Stimulated activated CD8-positive, alpha-beta memory T cell treated with anti-CD3 and anti-CD28 coated beads, Interleukin-7, amount 100 ng/mL, for 24 hours (primary cell): ENCODE data around the gene CIB4.
A peak's percentile ranks its signal among the peaks of the same experiment; 100 is the strongest.
"Not testable (repeated sequence)": the region's sequence is repeated elsewhere in the genome, so short reads cannot be mapped to it uniquely, and the experiment has no call there.

Experiments used
- DNase-seq: peaks from one replicate; pipeline ENCODE4 v3.0.0-alpha.2; 2020; ENCODE audit warnings: low read depth

Gene CIB4

DNA sequence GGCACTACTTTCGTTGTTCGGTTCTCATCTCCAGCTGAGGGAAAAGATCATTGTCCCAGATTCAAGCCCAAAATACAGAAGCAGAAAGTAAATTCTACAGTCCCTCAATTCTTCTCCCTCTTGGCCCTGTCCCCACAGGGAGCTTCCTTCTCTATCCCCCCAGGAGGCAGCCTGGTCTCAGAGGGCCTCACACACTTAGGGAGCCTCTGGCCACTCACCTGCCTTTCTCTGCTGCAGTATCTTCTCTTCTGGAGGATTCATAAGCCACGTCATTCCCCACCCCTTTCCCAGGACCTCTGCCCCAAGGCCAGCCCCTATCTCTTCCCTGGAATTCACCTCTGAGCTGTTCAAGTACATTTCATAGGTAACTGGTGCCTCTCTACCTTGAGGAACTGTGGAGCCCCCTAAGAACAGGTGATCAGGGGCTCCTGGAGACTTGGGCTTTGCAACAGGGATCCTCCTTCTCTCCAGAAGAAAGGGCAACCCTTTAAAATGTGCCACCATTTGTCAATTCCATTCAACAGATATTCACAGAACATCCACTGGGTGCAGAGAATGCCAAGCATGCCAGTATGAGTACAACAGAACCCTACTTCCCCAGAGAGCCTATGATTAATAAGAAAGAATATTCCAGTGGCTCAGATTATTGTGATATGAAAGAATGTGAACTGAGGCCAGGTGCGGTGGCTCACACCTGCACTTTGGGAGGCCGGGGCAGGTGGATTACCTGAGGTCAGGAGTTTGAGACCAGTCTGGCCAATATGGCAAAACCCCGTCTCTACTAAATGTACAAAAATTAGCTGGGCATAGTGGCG is 72.9 kb downstream of the CIB4 start:
- DNase-seq = no peak

DNA sequence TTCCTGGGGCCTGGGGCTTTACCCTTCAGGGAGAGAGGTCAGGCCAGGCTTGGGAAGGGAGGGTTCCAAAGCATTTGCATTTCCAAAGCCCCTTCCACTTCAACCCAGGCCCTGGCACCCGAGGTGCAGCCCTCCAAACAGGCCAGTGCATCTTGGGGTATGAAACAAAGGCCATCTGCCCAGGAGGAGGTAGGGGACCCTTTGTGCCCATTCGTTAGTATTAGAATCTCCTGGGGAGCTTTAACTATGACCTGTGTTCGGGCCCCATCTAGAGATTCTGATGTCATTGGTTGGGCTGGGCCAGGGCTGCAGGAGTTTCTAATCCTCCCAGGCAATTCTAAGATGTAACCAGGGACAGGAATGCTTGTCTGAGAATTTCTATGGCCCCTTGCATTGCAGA is 73.6 kb downstream of the CIB4 start:
- DNase-seq = no peak

DNA sequence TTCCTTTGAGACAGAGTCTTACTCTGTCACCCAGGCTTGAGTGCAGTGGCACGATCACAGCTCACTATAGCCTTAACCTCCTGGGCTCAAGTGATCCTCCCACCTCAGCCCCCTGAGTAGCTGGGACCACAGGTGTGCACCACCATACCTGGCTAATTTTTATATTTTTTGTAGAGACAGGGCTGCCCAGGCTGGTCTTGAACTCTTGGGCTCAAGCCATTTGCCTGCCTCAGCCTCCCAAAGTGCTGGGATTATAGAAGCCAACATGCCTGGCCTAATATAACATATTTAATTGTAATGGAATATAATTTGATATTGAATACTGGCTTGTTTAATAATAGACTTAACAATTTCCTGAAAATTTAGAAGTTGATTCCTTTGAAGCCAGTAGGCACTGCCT is 74.4 kb downstream of the CIB4 start:
- not testable (repeated sequence) for DNase-seq

DNA sequence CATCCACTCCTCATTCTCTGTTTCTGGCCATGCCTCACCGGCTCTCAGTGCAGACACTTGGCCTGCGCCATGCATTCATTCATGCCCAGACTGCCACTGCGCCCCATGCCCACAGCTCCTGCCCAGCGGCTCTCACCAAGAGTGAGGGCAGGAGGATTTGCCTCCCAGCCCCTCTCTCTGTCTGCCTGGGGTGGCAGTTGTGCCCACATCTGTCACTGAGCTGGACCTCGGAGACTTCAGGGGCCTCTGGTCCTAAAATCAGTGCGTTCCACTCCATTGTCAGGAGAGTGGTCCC is 75.1 kb downstream of the CIB4 start:
- no peak for DNase-seq

DNA sequence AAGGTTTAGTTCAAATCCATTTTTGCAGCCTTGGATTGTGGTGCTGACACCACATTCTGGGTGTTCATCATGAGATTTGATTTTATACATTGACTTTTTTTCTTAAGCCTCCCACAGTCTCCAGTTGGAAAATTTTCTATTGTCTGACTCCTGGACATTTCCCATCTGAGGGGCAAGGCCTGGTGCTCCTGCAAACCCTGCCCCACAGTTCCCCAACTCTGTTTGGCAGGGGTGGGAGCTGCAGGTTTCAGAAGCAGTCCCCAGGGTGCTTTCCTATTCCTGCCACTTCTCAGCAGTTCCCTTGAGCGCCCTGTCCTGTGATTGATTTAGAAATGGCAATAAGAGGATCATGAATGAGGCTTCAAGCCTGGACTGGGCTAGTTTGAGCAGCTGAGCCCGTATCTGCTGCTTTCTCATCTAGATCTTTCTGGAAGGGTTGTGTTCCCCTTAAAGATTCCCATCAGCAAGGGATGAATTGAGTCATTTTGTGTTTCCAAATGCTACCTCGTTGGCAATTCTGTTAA is 77.0 kb downstream of the CIB4 start:
- no peak for DNase-seq

DNA sequence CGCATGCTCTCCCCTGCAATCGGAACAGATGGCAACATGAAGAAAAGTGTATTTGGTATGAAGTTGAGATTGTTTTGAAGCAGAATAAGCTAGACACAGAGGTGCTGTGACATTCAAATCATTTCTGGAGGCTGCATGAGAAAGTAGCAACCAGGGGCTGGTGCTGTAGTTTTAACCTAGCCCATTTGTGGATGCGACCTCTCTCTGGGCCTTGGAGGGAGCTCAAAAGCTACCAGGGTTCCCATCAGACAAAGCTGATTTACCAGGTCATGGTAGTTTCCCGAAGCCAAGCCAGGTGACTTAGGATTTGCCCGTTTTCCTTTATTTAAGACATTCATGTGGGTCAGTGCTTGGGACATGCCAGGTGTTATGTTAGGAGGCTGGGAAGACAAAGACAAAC is 77.5 kb downstream of the CIB4 start:
- DNase-seq = no peak

DNA sequence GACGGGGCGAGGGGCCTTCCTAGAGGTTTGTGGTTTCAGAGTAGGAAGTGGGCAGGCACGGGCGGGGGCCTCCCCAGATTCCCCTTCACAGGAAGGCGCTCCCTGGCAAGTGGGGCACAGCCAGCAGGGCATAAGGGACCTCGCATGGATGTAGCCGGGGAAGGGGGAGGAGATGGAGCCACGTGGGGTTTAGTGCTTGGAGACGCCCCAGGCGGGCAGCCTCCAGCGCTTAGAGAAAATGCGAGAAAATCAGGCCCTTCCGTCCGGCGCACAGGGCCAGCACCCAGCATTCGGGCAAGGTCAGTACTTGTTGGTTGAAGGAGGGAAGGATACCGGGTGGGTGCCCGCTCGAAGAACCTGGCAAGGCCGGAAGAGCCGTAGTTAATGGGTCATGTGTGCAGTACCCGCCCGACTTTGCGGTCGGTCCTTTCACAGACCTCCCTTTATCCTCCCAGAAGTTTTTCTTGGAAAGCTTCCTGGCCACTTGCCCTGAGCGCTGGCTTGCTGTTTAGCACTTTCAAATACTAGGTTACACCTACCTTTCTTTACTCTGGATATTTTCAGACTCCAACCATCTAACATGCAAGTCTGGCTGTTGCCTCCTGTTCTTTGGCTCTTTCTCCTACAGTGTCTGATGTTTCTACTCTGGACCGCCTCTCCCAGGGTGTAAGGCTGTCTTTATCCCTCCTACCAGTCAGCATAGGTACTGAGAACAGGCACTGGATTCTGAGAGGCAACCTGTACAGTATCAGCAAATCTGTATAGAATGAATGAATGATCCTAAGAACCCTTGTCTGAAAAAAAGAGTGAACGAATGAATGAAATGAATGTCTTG is 78.1 kb downstream of the CIB4 start:
- DNase-seq = no peak

DNA sequence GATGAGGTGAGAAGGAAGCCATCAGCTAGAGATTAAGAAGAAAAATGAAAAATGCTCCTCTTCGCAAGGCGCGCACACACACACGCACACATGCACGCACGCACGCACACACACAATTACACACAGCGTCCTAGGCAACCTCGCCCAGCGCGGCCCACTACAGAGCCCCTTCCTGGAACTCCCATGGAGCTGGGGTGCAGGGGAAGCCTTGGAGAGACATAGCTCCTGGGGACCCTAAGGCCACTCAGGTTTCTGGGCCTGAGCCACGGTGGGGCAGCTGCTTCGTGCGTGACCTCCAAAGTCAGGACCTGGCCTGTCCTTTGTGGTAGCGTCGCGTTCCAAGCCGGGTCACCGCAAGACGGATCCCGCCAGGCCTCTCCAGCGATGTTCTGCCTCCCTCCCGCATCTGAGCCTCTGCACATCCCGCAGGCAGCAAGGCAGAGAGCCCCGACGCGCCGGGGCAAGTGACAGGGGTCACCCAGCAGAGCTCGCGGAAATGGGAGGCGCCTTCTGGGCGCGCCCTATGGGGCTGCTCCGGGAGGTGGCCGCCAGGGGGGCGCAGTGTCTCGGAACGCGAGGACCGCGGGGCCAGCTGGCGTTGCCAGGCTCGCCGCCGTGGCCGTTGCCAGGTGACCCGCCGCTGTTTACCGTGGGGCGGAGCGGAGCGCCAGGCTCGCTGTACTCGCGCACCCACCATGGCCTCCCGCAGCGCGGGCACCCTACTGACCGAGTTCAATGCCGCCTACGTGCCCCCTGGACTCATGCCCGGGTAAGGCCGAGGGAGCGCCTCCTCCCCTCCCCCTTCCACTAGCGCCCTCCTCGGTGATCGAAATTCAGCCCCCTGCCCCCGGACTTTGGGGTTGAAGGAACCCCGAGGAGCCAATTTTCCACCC is 79.0 kb downstream of the CIB4 start:
- peak; percentile 3 for DNase-seq

DNA sequence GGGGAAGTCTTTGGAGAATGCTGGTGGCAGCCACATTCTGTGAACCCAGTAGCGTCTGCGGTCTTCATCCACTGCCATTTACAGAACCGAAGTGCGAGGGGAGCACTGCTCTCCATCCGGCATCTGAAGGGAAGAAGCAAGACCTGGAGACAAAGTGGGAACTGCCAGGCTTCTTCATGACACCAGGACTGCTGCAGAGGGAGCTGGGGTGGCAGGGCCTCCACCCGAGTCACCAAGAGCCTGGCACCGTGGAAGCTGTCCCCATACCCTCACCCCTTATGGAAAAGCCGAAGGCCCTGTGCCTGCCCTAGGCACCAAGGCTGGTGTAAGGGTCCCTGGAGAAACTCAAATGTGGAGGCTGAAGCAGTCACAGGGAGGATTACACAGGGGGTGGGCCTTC is 79.8 kb downstream of the CIB4 start:
- no peak for DNase-seq

DNA sequence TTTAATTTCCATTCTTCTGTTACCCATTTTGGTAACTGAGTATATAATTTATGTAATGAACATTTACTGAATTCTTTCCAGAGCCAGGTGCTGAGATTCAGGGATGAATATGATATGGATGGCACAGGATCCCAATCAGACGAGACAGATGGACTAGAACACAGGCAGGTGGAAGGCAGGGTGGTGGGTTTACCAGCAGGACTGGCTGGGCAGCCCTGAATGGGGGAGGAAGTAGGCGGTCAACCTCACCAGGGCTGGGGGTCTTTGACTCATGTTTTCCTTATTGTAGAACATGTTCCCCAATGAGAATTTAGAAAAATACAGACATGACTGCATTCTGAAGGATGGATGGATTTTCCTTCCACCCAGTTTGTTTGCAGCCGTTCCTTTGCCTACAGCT is 80.3 kb downstream of the CIB4 start:
- DNase-seq = no peak

DNA sequence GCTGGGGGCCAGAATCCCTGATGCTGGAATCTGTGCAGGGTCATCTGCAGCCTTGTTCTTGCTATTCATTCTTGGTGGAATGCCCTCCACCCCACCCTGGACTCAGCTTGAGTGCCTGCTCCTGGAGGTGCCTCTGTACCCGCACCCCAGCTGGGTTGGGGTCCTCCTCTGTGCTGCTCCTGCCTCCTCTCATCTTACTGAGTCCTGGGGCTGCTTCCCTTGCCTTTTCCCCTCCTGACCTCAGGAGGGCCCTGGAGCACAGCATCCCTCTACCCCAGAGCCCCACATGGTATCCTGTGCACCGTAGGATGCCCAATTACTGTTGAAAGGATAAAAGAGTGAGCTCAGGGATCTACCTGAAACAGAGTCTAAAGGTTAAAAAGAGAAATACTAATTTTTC is 81.6 kb downstream of the CIB4 start:
- no peak for DNase-seq

DNA sequence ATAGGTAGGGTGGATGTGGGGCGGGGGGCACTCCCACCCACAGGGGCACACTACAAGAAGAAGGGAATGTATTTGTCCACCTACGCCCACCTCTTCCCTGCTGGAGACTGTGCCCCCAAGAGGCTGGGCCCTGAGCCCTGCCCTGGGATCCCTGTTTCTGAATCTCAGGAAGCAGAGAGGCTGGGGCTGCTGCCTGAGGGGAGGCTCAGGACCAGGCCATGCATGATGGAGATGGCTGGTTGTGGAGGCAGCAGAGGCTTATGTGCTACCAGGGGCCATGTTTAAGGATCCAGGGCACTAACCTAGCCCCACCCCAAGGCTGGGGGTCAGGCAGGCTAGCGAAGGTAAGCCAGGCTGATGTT is 82.1 kb downstream of the CIB4 start:
- DNase-seq = no peak

DNA sequence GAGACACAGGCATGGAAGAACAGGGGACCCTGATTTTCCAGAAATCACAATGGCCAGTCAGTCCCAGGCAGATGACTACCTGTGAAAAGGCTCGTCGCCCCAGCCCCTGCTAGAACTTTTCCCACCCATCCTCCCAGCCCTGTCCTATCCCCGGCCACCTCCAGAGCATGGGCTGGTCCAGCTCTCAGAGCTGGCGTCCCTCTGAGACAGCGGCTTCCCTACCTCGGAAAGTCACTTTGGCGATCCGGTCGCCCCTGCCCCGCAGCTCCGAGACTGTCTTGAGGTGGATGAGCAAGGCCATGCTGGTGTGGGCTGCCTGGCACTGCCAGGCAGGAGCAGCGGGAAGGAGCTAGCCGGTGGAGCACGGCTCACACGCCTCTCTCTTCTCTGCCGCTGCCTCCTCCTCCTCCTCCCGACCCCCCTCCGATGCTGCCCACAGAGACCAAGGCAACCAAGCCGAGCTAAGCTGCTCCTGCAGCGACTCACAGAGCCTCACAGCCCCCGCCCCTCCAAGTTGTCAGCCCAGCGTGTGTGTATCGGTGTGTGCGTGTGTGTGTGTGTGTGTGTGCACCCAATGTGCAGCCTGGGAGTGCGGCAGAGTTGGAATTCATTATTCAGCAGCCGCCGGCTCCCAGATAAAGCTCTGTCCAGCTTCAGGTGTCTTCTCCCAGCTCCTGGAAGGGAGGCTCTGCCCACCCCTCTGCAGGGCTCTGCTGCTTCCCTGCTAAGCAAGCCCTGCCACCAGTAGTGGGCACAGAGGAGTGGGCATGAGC is 82.7 kb downstream of the CIB4 start:
- no peak for DNase-seq

DNA sequence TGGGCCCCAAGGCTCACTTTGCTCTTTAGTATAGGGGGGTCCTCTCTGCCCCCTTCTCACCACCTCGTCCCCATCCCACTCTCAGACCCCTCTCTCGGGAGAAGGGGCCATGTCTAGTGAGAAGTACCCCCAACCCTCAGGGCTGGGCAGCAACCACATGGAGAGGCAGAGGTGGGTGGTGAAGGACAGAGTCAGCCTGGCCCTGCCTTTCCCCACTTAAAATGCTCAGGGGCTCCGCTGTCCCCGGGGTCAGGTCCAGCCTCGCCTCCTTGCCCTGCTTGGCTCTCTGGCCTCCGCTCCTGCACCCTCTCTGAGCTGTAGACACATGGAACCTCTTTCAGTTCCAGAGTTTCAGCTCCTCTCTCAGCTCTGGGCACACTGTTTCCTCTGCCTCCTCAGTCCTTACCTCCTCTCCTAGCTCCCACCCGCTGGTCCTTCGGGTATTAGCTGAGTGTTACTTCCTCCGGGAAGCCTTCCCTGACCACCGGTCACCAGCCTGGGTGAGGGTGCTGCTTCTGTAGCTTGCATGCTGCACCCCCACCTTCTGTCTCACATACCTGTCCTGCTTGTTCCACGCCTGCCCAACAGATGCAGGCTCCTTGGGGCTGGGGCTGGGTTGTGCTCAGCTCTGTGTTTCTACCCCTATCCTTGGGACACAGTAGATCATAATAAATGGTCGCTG is 83.8 kb downstream of the CIB4 start:
- no peak for DNase-seq

DNA sequence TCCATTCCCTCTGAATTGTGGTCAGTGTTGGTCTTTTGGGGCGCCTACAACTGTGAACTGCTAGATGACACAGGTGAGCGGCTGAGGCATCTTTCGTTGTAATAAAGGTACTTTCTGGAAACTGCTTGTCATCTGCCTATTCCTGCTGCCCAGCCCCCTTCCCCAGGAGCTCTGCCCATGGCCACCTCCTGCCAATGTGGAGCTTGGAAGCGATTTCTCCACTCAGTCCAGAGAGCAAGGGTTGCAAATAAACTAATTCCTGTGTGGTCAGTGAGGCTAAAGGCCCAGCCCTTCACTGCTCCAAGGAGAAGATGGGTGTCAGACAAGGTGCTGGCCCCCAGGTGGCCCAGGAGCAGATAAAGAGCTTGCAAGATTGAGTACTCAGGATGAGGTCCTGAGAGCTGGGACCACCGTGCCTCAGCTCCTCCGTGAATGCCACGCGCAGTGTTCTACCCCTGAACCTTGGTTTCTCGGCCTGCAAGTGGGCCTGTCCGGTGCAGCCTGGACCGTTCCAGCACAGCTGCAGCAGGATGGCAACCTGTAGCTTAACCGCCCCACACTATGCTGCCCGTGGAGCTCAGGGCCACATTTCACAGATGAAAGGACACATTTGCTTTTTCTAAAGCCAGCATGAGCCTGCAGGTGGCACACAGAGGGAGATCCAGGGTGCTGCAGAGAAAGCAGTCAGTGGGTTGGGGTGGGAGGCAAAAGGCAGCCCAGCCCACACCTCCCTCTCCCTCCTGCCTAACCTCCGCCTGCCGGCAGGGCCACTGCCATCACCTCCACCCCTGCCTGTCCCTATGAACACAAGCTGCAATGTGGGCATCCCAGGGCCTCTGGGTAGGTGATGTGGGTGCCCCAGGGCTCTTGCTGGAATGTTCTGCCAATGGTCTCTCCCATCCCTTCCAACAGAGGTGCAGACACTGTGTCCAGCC is 84.6 kb downstream of the CIB4 start:
- DNase-seq = no peak

DNA sequence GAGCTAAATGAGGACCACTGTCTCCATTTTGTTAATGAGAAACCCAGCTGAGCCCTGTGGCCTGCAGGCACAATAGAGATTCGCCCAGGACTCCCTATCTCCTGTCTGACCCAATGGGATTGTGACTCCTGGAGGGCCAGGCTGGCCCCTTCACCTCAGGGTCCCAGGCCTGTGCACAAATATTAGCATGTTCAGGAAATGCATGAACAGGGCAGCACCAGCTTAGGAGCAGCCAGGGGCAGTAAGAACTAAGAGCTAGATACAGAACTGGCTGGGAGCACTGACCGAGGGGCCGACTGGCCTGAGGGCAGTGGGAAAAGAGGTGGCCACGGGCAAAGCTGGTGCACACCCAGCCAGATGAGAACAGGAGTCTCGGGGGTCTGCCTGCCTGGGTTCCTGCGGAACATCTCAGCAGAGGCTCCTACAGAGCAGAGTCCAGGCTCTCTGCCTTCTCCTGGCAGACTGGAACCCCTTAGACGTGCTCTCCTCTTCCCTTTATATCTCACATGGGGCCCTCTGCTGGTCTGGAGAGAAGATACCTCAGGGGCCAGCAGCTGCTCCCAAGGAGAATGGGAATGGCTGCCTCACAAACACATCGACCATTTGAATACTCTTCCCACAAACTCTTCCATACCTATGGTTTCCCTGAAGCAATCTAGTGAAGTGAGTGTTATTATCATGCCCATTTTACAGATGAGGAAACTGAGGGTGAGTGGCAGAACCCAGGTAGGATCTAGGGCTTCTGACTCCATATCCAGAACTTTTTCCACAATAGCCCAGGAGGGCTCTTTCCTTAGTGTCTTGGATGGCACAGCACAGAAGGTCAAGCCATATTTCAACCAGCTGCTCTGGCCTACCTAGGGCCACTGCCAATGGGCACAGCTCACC is 85.7 kb downstream of the CIB4 start:
- DNase-seq = no peak

DNA sequence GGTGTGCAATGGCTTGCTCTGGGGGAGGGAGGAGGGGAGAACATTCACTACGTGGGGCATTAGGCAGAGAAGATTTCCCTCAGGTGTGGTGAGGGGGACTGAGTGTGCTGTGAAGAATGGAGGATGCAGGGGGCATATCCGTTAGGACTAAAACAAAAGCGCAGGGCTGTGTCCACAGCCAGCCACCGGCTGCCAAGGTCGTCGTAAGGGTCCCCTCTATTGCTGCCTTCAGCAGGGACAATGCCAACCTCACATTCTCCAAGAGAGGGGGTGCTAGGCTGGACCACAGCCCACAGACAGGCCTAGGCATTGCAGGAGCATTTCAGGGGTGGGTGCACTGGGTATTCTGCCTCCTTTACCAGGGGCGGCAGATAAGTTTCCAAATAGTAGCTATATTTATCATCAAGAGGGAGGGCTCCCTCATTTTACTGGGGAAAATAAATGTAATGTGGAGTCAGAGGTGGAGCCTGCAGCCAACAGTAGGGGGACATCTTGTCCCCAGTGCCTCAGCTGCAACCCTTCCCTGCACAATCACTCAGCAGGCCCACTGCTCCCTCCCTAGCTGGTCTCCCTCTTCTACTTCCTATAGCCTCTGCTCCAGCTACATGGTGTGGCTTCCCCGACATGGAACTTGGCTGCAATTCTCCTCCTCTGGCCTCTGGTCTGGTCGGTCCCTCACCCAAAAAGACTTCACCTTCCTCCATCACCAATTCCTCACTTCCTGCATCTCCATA is 88.4 kb downstream of the CIB4 start:
- DNase-seq = no peak
